Measurements from ENCODE around the gene THRB. TPM values are rescaled to one million over a fixed set of nuclear protein-coding genes. Genes with fewer than 3 reads are reported as not detected.

Gene THRB
- total and polyA plus RNA-seq, 9 of the 15 experiments (the other 6 are each of a cell fraction or from before 2014, with no cell fraction given), result 1.7 to 14.9 (median 6.9) TPM

DNA sequence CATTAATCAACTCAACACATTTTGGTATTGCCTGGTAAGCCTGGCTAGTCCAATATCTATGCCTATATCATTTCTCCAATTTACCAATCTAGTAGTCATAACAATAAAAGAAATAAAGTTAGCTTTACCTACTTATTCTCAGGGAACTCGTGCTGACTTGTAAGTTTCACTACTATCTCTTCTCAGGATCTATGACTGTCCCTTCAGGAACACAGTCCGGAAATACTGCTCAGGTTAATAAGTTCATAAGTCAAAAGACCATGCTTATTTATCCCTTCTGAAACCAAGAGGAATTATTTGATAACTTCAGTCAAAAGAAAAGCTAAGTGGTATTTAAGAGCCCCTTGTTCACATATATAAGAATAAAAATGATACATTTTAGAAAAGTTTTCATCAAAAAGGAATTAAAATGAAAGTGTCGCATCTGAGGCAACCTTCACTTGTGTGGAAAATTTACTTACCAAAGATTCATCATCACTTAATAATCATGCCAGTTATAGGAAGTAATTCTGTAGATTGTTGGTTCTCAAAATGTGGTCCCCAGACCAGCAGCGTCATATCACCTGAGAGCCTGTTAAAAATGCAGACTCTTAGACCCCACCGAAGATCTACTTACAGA, 15.5 kb upstream of the THRB start (continued):
- TF ChIP-seq PATZ1 (CRISPR knock-in tag; IDR thresholded peaks at IDR 0.05; ENCODE audit: borderline replicate concordance) (no peak), SAP30 (IDR thresholded peaks at IDR 0.05; ENCODE audit: borderline replicate concordance, insufficient read depth, low read depth, low read length, poor library complexity, severe bottlenecking) (no peak), ZNF140 (CRISPR knock-in tag; IDR thresholded peaks at IDR 0.05) (no peak), MIER1 (IDR thresholded peaks at IDR 0.05; ENCODE audit: low read depth) (no peak), NBN (IDR thresholded peaks at IDR 0.05; ENCODE audit: low read depth) (no peak), MYC (IDR thresholded peaks at IDR 0.05; ENCODE audit: low read depth, low read length) (no peak), MYC (CRISPR knock-in tag; IDR thresholded peaks at IDR 0.05; ENCODE audit: borderline replicate concordance, low read depth) (no peak), ZNF695 (CRISPR knock-in tag; IDR thresholded peaks at IDR 0.05) (no peak), NFRKB (IDR thresholded peaks at IDR 0.05; ENCODE audit: low read depth) (no peak), ZSCAN32 (CRISPR knock-in tag; IDR thresholded peaks at IDR 0.05) (no peak), SLC30A9 (CRISPR knock-in tag; IDR thresholded peaks at IDR 0.05) (no peak), ZNF133 (CRISPR knock-in tag; IDR thresholded peaks at IDR 0.05) (no peak), ZNF512 (tag; IDR thresholded peaks at IDR 0.05) (no peak), ELF1 (tag; IDR thresholded peaks at IDR 0.05) (peak; percentile 38; the same call in 1 of the 2 replicates), MTA1 (IDR thresholded peaks at IDR 0.05; ENCODE audit: borderline replicate concordance) (no peak), ZNF24 (IDR thresholded peaks at IDR 0.05) (no peak), ZNF778 (CRISPR knock-in tag; IDR thresholded peaks at IDR 0.05) (no peak)
- TF ChIP-seq, protein P1, sequence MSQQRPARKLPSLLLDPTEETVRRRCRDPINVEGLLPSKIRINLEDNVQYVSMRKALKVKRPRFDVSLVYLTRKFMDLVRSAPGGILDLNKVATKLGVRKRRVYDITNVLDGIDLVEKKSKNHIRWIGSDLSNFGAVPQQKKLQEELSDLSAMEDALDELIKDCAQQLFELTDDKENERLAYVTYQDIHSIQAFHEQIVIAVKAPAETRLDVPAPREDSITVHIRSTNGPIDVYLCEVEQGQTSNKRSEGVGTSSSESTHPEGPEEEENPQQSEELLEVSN (IDR thresholded peaks at IDR 0.05; ENCODE audit: borderline replicate concordance in 1 of 2, extremely low read depth in 1 of 2, insufficient read depth in 1 of 2, insufficient read length in 1 of 2, low read depth in 1 of 2, low read length in 1 of 2, poor library complexity in 1 of 2, severe bottlenecking in 1 of 2), result no peak
- TF ChIP-seq, protein P2, sequence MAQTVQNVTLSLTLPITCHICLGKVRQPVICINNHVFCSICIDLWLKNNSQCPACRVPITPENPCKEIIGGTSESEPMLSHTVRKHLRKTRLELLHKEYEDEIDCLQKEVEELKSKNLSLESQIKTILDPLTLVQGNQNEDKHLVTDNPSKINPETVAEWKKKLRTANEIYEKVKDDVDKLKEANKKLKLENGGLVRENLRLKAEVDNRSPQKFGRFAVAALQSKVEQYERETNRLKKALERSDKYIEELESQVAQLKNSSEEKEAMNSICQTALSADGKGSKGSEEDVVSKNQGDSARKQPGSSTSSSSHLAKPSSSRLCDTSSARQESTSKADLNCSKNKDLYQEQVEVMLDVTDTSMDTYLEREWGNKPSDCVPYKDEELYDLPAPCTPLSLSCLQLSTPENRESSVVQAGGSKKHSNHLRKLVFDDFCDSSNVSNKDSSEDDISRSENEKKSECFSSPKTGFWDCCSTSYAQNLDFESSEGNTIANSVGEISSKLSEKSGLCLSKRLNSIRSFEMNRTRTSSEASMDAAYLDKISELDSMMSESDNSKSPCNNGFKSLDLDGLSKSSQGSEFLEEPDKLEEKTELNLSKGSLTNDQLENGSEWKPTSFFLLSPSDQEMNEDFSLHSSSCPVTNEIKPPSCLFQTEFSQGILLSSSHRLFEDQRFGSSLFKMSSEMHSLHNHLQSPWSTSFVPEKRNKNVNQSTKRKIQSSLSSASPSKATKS (CRISPR knock-in tag; IDR thresholded peaks at IDR 0.05), result no peak
- TF ChIP-seq, protein P3, sequence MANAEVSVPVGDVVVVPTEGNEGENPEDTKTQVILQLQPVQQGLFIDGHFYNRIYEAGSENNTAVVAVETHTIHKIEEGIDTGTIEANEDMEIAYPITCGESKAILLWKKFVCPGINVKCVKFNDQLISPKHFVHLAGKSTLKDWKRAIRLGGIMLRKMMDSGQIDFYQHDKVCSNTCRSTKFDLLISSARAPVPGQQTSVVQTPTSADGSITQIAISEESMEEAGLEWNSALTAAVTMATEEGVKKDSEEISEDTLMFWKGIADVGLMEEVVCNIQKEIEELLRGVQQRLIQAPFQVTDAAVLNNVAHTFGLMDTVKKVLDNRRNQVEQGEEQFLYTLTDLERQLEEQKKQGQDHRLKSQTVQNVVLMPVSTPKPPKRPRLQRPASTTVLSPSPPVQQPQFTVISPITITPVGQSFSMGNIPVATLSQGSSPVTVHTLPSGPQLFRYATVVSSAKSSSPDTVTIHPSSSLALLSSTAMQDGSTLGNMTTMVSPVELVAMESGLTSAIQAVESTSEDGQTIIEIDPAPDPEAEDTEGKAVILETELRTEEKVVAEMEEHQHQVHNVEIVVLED (CRISPR knock-in tag; IDR thresholded peaks at IDR 0.05), result no peak

All from K562 (cell line).